ENCODE measurements around the gene INPP4B. TPM values are rescaled to one million over a fixed set of nuclear protein-coding genes. Genes with fewer than 3 reads are reported as not detected.

The INPP4B gene
- total and polyA plus RNA-seq, 2 donors (not counting 1 experiment from before 2014, with no cell fraction given) = 0.03 TPM; not detected in 1

DNA sequence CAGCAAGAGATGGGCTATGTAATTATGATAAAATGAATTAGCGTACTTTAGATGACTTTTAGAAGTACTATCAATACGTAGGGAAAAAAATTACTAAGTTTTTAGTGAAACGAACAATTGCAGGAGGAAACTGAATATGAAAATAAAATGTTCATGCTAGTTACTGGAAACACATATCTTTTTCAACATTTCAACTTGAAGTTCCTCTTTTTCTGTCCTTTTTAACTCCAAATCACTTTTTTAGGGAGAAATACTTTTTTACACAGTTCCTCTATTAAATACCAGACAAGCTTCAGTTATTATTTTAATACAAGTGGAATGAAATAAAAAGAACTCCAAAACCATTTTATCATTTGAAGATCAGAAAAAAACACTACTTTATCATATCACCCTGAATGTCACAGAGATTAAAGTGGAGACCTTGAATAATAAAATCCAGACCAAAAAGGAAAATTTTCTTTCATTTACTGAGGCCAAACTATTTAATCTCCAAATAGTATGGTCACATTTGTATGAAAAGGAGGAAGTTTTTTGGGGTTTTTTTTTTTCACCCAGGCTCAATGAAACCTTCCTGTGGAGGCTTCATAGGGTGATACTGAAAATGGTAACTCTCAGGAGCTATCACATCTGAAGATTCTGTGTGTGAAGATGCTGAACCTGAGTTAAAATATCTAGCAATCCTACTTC is 306.2 kb downstream of the INPP4B start:
- Mint-ChIP-seq H3K27me3 (no peaks in the 10 kb centered on the region), H3K4me1 (no peaks in the 10 kb centered on the region), H3K4me3 (no peak overlapping the region), H3K9me3 (ENCODE audit: insufficient read depth) (no peaks in the 10 kb centered on the region), H3K27ac (no peak overlapping the region)
- H4K20me1 ChIP-seq (ENCODE audit: control insufficient read depth, insufficient read depth, low read length, poor library complexity, severe bottlenecking) = no peaks in the 10 kb centered on the region
- H2AFZ ChIP-seq (ENCODE audit: insufficient read depth, low read depth, low read length, poor library complexity, severe bottlenecking) = no peak overlapping the region
- TF ChIP-seq EZH2 (IDR thresholded peaks at IDR 0.05; ENCODE audit: borderline replicate concordance, insufficient read depth, low read depth, low read length, poor library complexity, severe bottlenecking) = no peak
- TF ChIP-seq, protein P1, sequence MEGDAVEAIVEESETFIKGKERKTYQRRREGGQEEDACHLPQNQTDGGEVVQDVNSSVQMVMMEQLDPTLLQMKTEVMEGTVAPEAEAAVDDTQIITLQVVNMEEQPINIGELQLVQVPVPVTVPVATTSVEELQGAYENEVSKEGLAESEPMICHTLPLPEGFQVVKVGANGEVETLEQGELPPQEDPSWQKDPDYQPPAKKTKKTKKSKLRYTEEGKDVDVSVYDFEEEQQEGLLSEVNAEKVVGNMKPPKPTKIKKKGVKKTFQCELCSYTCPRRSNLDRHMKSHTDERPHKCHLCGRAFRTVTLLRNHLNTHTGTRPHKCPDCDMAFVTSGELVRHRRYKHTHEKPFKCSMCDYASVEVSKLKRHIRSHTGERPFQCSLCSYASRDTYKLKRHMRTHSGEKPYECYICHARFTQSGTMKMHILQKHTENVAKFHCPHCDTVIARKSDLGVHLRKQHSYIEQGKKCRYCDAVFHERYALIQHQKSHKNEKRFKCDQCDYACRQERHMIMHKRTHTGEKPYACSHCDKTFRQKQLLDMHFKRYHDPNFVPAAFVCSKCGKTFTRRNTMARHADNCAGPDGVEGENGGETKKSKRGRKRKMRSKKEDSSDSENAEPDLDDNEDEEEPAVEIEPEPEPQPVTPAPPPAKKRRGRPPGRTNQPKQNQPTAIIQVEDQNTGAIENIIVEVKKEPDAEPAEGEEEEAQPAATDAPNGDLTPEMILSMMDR (IDR thresholded peaks at IDR 0.05) = no peak
- H3K27me3 ChIP-seq (replicated peaks in 1 of 4; ENCODE audit: control extremely low read depth in 1 of 4, control insufficient read depth in 3 of 4, insufficient read depth in 4 of 4, low read length in 3 of 4) = no peaks in the 10 kb centered on the region
- ATAC-seq (ENCODE audit: low read depth) (no peak), DNase-seq (no peak)
- H3K79me2 ChIP-seq (ENCODE audit: control insufficient read depth, insufficient read depth, low read length) = no peaks in the 10 kb centered on the region
- no peak overlapping the region for H3K27ac ChIP-seq (ENCODE audit: low read length in 2 of 2)
- ChIA-PET POLR2A (no interaction called here), CTCF (no interaction called here)
- no peak overlapping the region for H3K4me3 ChIP-seq (ENCODE audit: control extremely low read depth in 1 of 5, extremely low read depth in 1 of 5, insufficient read depth in 1 of 5, low read depth in 2 of 5, low read length in 4 of 5)
- intact Hi-C loops (cut with micrococcal nuclease) = no loop called here
- H3K36me3 ChIP-seq (replicated peaks in 1 of 2; ENCODE audit: control extremely low read depth in 1 of 2, control insufficient read depth in 1 of 2, extremely low read depth in 1 of 2, insufficient read depth in 2 of 2, low read length in 1 of 2) = no peaks in the 10 kb centered on the region
- no peaks in the 10 kb centered on the region for H3K4me1 ChIP-seq (ENCODE audit: control insufficient read depth in 2 of 2, insufficient read depth in 2 of 2, low read length in 2 of 2)
- no peaks in the 10 kb centered on the region for H3K9me3 ChIP-seq (ENCODE audit: control extremely low read depth in 1 of 3, control insufficient read depth in 2 of 3, insufficient read depth in 1 of 3, low read length in 2 of 3)
- H3K4me2 ChIP-seq (replicated peaks; ENCODE audit: low read depth, low read length, poor library complexity, severe bottlenecking) = no peak overlapping the region
- no CpG with 5 or more reads among the region's 3 CpGs for WGBS (ENCODE audit: insufficient coverage)
- no peak overlapping the region for H3K9ac ChIP-seq (ENCODE audit: low read length)

DNA sequence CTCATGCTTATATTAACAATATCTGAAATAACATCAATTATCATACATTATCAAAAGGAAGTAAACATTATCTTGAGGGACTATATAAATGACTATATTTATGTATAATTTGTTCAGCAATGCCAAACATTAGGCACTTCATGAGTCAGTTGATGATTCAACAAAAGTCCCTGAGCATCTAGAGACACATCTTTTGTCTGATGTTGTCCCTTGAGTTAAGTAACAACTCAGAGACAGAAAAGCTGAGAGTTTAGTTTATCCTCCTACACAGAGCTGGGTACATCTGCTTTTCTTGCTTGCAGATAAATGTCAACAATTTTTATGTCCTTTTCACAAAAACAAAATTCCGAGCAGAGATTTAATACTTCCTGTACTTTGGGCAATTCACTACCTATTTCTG is 311.1 kb downstream of the INPP4B start:
- DNase-seq (no peak), ATAC-seq (ENCODE audit: low read depth) (no peak)
- 100% methylated on average over 1 of the region's 1 CpG for WGBS (ENCODE audit: insufficient coverage)
- Histone ChIP-seq H3K79me2 (ENCODE audit: control insufficient read depth, insufficient read depth, low read length) (no peaks in the 10 kb centered on the region), H3K4me1 (ENCODE audit: control insufficient read depth in 2 of 2, insufficient read depth in 2 of 2, low read length in 2 of 2) (no peaks in the 10 kb centered on the region), H3K27ac (ENCODE audit: low read length in 2 of 2) (no peak overlapping the region), H3K27me3 (replicated peaks in 1 of 4; ENCODE audit: control extremely low read depth in 1 of 4, control insufficient read depth in 3 of 4, insufficient read depth in 4 of 4, low read length in 3 of 4) (no peaks in the 10 kb centered on the region), H3K9ac (ENCODE audit: low read length) (no peak overlapping the region), H3K36me3 (replicated peaks in 1 of 2; ENCODE audit: control extremely low read depth in 1 of 2, control insufficient read depth in 1 of 2, extremely low read depth in 1 of 2, insufficient read depth in 2 of 2, low read length in 1 of 2) (no peaks in the 10 kb centered on the region), H3K4me2 (replicated peaks; ENCODE audit: low read depth, low read length, poor library complexity, severe bottlenecking) (no peak overlapping the region), H2AFZ (ENCODE audit: insufficient read depth, low read depth, low read length, poor library complexity, severe bottlenecking) (no peak overlapping the region), H3K4me3 (ENCODE audit: control extremely low read depth in 1 of 5, extremely low read depth in 1 of 5, insufficient read depth in 1 of 5, low read depth in 2 of 5, low read length in 4 of 5) (no peak overlapping the region), H4K20me1 (ENCODE audit: control insufficient read depth, insufficient read depth, low read length, poor library complexity, severe bottlenecking) (no peaks in the 10 kb centered on the region), H3K9me3 (ENCODE audit: control extremely low read depth in 1 of 3, control insufficient read depth in 2 of 3, insufficient read depth in 1 of 3, low read length in 2 of 3) (no peaks in the 10 kb centered on the region)
- TF ChIP-seq EZH2 (IDR thresholded peaks at IDR 0.05; ENCODE audit: borderline replicate concordance, insufficient read depth, low read depth, low read length, poor library complexity, severe bottlenecking) = no peak
- TF ChIP-seq, protein P1 (IDR thresholded peaks at IDR 0.05) = no peak
- Mint-ChIP-seq H3K4me3 (no peak overlapping the region), H3K4me1 (no peaks in the 10 kb centered on the region), H3K27ac (no peak overlapping the region), H3K9me3 (ENCODE audit: insufficient read depth) (no peaks in the 10 kb centered on the region), H3K27me3 (no peaks in the 10 kb centered on the region)
- ChIA-PET POLR2A (no interaction called here), CTCF (no interaction called here)
- intact Hi-C loops (cut with micrococcal nuclease) = no loop called here

All from B cell (primary cell).